H1 (cell line): ENCODE data around the gene ANGPTL2. TPM values are rescaled to one million over a fixed set of nuclear protein-coding genes. Genes with fewer than 3 reads are reported as not detected.

Experiments used
- CTCF ChIA-PET: fragments of 300-600 bp; sonication (Branson Sonifier 250); formaldehyde crosslinking; loops from one replicate; lab custom pipeline; 2021; ENCODE audit not compliant: partially characterized antibody; lab: Charles Lee
- POLR2A ChIA-PET: fragments of 300-600 bp; sonication (Branson Sonifier 250); formaldehyde crosslinking; loops from one replicate; lab custom pipeline; 2021; ENCODE audit warnings: inconsistent platforms; ENCODE audit not compliant: partially characterized antibody; lab: Charles Lee
- DNase-seq, 2 experiments: peaks; one replicate each; pipeline versions ENCODE4 v3.0.0 to v3.0.0-alpha.2; 2010 to 2022; ENCODE audit warnings: low spot score in 2 of 2, low read depth in 1 of 2, mixed read lengths in 1 of 2
- FAIRE-seq: peaks from 2 replicates; lab custom pipeline; 2011; peaks lifted over from hg19 to GRCh38; lab: Jason Lieb, UNC
- H2AFZ ChIP-seq: 2 replicates; pipeline ENCODE4 v1.8.1; 2012; ENCODE audit warnings: low read length, inconsistent platforms
- H2AK5ac ChIP-seq: 2 replicates; pipeline ENCODE4 v1.6.1; 2013; ENCODE audit warnings: low read depth, low read length
- H2BK120ac ChIP-seq: replicated peaks from 2 replicates; pipeline ENCODE3; 2013; ENCODE audit warnings: low read depth, low read length, inconsistent platforms
- H2BK12ac ChIP-seq: 2 replicates; pipeline ENCODE4 v1.6.1; 2013; ENCODE audit warnings: low read depth, low read length
- H2BK15ac ChIP-seq: 2 replicates; pipeline ENCODE4 v1.6.1; 2013; ENCODE audit warnings: low read length
- H2BK20ac ChIP-seq: 2 replicates; pipeline ENCODE4 v1.6.1; 2013; ENCODE audit warnings: low read length
- H2BK5ac ChIP-seq: 2 replicates; pipeline ENCODE4 v1.6.1; 2013; ENCODE audit warnings: low read depth, low read length
- H3K14ac ChIP-seq: 2 replicates; pipeline ENCODE4 v1.6.1; 2013; ENCODE audit warnings: inconsistent platforms; ENCODE audit not compliant: insufficient read length
- H3K18ac ChIP-seq: 2 replicates; pipeline ENCODE4 v1.6.1; 2013; ENCODE audit warnings: low read length; ENCODE audit errors: extremely low read depth
- H3K23ac ChIP-seq: 2 replicates; pipeline ENCODE4 v1.6.1; 2013; ENCODE audit warnings: inconsistent platforms; ENCODE audit not compliant: insufficient read length
- H3K23me2 ChIP-seq: 2 replicates; pipeline ENCODE4 v1.6.1; 2013; ENCODE audit warnings: low read depth, low read length
- H3K27ac ChIP-seq: 2 replicates; pipeline ENCODE4 v1.6.1; 2011; ENCODE audit warnings: low read depth, low read length, inconsistent platforms
- H3K27me3 ChIP-seq, 4 experiments: replicated peaks in 1 of 4; 1 replicate in 1 of 4; 2 replicates in 3 of 4; pipeline versions ENCODE4 v1.6.1 to v1.8.1; 2011 to 2013; ENCODE audit warnings: low read length in 3 of 4, mild to moderate bottlenecking in 3 of 4, inconsistent platforms in 2 of 4, mixed read lengths in 2 of 4, moderate library complexity in 1 of 4; ENCODE audit not compliant: control insufficient read depth in 3 of 4, insufficient read depth in 3 of 4; ENCODE audit errors: extremely low read depth in 1 of 4
- H3K36me3 ChIP-seq, 4 experiments: 2 replicates each; pipeline versions ENCODE4 v1.6.1 to v1.8.1; 2011 to 2013; ENCODE audit warnings: mild to moderate bottlenecking in 4 of 4, low read length in 3 of 4, moderate library complexity in 2 of 4, control low read depth in 1 of 4, inconsistent platforms in 1 of 4; ENCODE audit not compliant: insufficient read depth in 4 of 4, control insufficient read depth in 2 of 4
- H3K4ac ChIP-seq: replicated peaks from 2 replicates; pipeline ENCODE3; 2013; ENCODE audit warnings: low read length, low read depth, mixed read lengths, inconsistent platforms; ENCODE audit not compliant: insufficient read length
- H3K4me1 ChIP-seq, 4 experiments: replicated peaks in 1 of 4; 1 replicate in 1 of 4; 2 replicates in 3 of 4; pipeline versions ENCODE4 v1.6.1 to v1.8.1; 2011 to 2013; ENCODE audit warnings: low read length in 3 of 4, inconsistent platforms in 2 of 4, mixed read lengths in 1 of 4; ENCODE audit not compliant: insufficient read depth in 4 of 4, control insufficient read depth in 3 of 4
- H3K4me2 ChIP-seq, 2 experiments: 2 replicates each; pipeline versions ENCODE4 v1.6.1 to v1.8.1; 2011 to 2013; ENCODE audit warnings: low read depth in 2 of 2, low read length in 2 of 2, control low read depth in 1 of 2, inconsistent platforms in 1 of 2, mild to moderate bottlenecking in 1 of 2; ENCODE audit not compliant: insufficient read depth in 1 of 2
- H3K4me3 ChIP-seq, 4 experiments: fragments of 200-600, 300-600 bp in 1 of 4; sonication (generic), shearing (Covaris generic), sonication (Bioruptor Twin) in 1 of 4; 2 replicates each; pipeline versions ENCODE4 v1.5.1 to v1.8.1; 2011 to 2016; ENCODE audit warnings: low read length in 4 of 4, low read depth in 3 of 4, control low read depth in 2 of 4, inconsistent platforms in 2 of 4, mild to moderate bottlenecking in 2 of 4, mixed read lengths in 1 of 4, moderate library complexity in 1 of 4; ENCODE audit not compliant: insufficient read depth in 2 of 4; ENCODE audit errors: extremely low read depth in 1 of 4
- H3K56ac ChIP-seq: replicated peaks from 2 replicates; pipeline ENCODE3; 2013; ENCODE audit warnings: low read depth, mild to moderate bottlenecking, mixed read lengths, low read length, inconsistent platforms; ENCODE audit not compliant: insufficient read length
- H3K79me1 ChIP-seq: 2 replicates; pipeline ENCODE4 v1.6.1; 2013; ENCODE audit warnings: low read depth, low read length, control low read depth
- H3K79me2 ChIP-seq, 2 experiments: 2 replicates each; pipeline versions ENCODE4 v1.6.1 to v1.8.1; 2012 to 2013; ENCODE audit warnings: low read length in 2 of 2, mild to moderate bottlenecking in 2 of 2, inconsistent platforms in 1 of 2; ENCODE audit not compliant: insufficient read depth in 2 of 2, control insufficient read depth in 1 of 2
- H3K9ac ChIP-seq, 4 experiments: replicated peaks in 1 of 4; 1 replicate in 1 of 4; 2 replicates in 3 of 4; pipeline versions ENCODE4 v1.6.1 to v1.8.1; 2011 to 2013; ENCODE audit warnings: low read depth in 3 of 4, low read length in 3 of 4, control low read depth in 2 of 4, mild to moderate bottlenecking in 2 of 4, moderate library complexity in 2 of 4, inconsistent platforms in 1 of 4; ENCODE audit errors: extremely low read depth in 1 of 4
- H3K9me3 ChIP-seq, 2 experiments: 2 replicates each; pipeline versions ENCODE4 v1.6.1 to v1.8.1; 2012 to 2013; ENCODE audit warnings: mild to moderate bottlenecking in 2 of 2, moderate library complexity in 2 of 2, control low read depth in 1 of 2, inconsistent platforms in 1 of 2, low read depth in 1 of 2, low read length in 1 of 2, mixed read lengths in 1 of 2; ENCODE audit not compliant: insufficient read depth in 2 of 2
- H4K20me1 ChIP-seq, 2 experiments: replicated peaks in 1 of 2; 2 replicates each; pipeline versions ENCODE3 to v1.8.1; 2011 to 2013; ENCODE audit warnings: inconsistent platforms in 2 of 2, low read length in 2 of 2, mild to moderate bottlenecking in 1 of 2; ENCODE audit not compliant: insufficient read depth in 2 of 2, control insufficient read depth in 1 of 2
- H4K5ac ChIP-seq: 2 replicates; pipeline ENCODE4 v1.6.1; 2013; ENCODE audit warnings: low read length, low read depth, mixed read lengths, inconsistent platforms; ENCODE audit not compliant: insufficient read length
- H4K8ac ChIP-seq: 2 replicates; pipeline ENCODE4 v1.8.0; 2013; ENCODE audit warnings: mild to moderate bottlenecking, moderate library complexity, low read length, inconsistent platforms; ENCODE audit not compliant: insufficient read depth; ENCODE audit errors: extremely low read depth
- H4K91ac ChIP-seq: replicated peaks from 2 replicates; pipeline ENCODE3; 2013; ENCODE audit warnings: low read length, mixed read lengths, inconsistent platforms; ENCODE audit not compliant: insufficient read length
- CTCF ChIP-seq, 3 experiments: IDR thresholded peaks; 1 replicate in 2 of 3; 2 replicates in 1 of 3; pipeline versions ENCODE4 v1.5.1 to v1.6.1; 2011; ENCODE audit warnings: low read length in 3 of 3, mild to moderate bottlenecking in 3 of 3, inconsistent platforms in 2 of 3, low read depth in 1 of 3, moderate library complexity in 1 of 3; ENCODE audit not compliant: insufficient read depth in 1 of 3; ENCODE audit errors: control extremely low read depth in 1 of 3
- EZH2 ChIP-seq: fragments of 200-600 bp; sonication (generic); IDR thresholded peaks from 2 replicates; pipeline ENCODE4 v1.7.1; 2012; ENCODE audit warnings: low read depth, mild to moderate bottlenecking, moderate library complexity, low read length, inconsistent platforms; ENCODE audit not compliant: severe bottlenecking
- MAX ChIP-seq: IDR thresholded peaks from 2 replicates; pipeline ENCODE4 v1.6.1; 2012; ENCODE audit warnings: inconsistent platforms
- ZNF274 ChIP-seq: IDR thresholded peaks from 2 replicates; pipeline ENCODE4 v1.7.0; 2012; ENCODE audit warnings: low read length, borderline replicate concordance; ENCODE audit errors: extremely low read depth
- polyA plus RNA-seq, 7 experiments: library from polyadenylated mRNA; depleted of rRNA in 3 of 7; stranded (reverse) in 5 of 7; unstranded in 2 of 7; fragments of >200 nt in 5 of 7; fragments of 200-250 nt in 2 of 7; gene quantifications; 1 replicate in 5 of 7; 2 replicates in 1 of 7; 4 replicates in 1 of 7; pipeline versions ENCODE4 v1.2.1 to v1.2.3, GENCODE V29; 2011 to 2013; ENCODE audit warnings: missing spikeins in 2 of 7, mixed read lengths in 2 of 7
- total RNA-seq: library from RNA; stranded (reverse); fragmentation: NEBNext Ultra II Directional; extraction: Animal tissue kit (Norgen Biotek cat#: 25700); gene quantifications from 2 replicates; pipeline ENCODE4 v1.2.1, GENCODE V29; 2021

Gene ANGPTL2
- total and polyA plus RNA-seq, 2 of the 8 experiments (the other 6 are each of a cell fraction or from before 2014, with no cell fraction given) = 9.0 to 10.6 TPM

- Histone ChIP-seq H3K9ac (no peak overlapping the region), H3K18ac (no peak overlapping the region), H3K14ac (no peak overlapping the region), H3K23ac (no peak overlapping the region), H3K36me3 (no peaks in the 10 kb centered on the region), H3K23me2 (no peaks in the 10 kb centered on the region), H3K56ac (no peak overlapping the region), H3K27me3 (no peaks in the 10 kb centered on the region), H2BK12ac (no peak overlapping the region), H3K4me1 (peaks cover 0 to 3% (median 2%) of the 10 kb centered on the region in 4 experiments; a peak in 2 of 7 replicates), H4K91ac (no peak overlapping the region), H2BK5ac (no peak overlapping the region), H3K79me2 (no peaks in the 10 kb centered on the region), H3K4me2 (no peak overlapping the region), H2BK120ac (no peak overlapping the region), H2AK5ac (no peak overlapping the region), H3K4ac (no peak overlapping the region), H4K8ac (no peak overlapping the region), H2AFZ (no peak overlapping the region), H3K27ac (no peak overlapping the region), H4K20me1 (peaks cover 2 to 3% of the 10 kb centered on the region in 2 experiments), H2BK15ac (no peak overlapping the region), H4K5ac (no peak overlapping the region), H3K79me1 (no peaks in the 10 kb centered on the region), H2BK20ac (no peak overlapping the region), H3K9me3 (no peaks in the 10 kb centered on the region), H3K4me3 (no peak overlapping the region)
- TF ChIP-seq CTCF (IDR thresholded peaks at IDR 0.05; ENCODE audit: control extremely low read depth in 1 of 3, insufficient read depth in 1 of 3, low read depth in 1 of 3, low read length in 3 of 3) (no peak), ZNF274 (no peak), MAX (no peak), EZH2 (no peak)
- DNase-seq (no peak), FAIRE-seq (no peak)
- ChIA-PET CTCF (interaction anchor here (1.0 kb wide), 1 partner anchor 498 kb away, joined by 3 read pairs; no protein-coding TSS in a partner anchor), POLR2A (no interaction called here)
Measured at GRCh38 chr9:127055745-127056402, 66.6 kb downstream of the ANGPTL2 start.
